LNCaP clone FGC (cell line): Measurements from ENCODE around the gene CELF2.

Experiments
- DNase-seq: peaks from one replicate; pipeline ENCODE4 v3.0.0-alpha.2; 2011; ENCODE audit warnings: low read depth
- H3K4me3 ChIP-seq: 2 replicates; pipeline ENCODE4 v1.5.1; 2011; ENCODE audit warnings: mild to moderate bottlenecking, low read depth, low read length, control low read depth
- CTCF ChIP-seq: IDR thresholded peaks from 2 replicates; pipeline ENCODE4 v1.5.1; 2012; ENCODE audit warnings: mild to moderate bottlenecking; ENCODE audit not compliant: control insufficient read depth, insufficient read depth; ENCODE audit errors: extremely low read depth

CELF2 gene

GRCh38 chr10:11288302-11288701 lies 270.6 kb downstream of the CELF2 start:
- H3K4me3 ChIP-seq, result no peak overlapping the region
- no peak for TF ChIP-seq CTCF
- no peak for DNase-seq

DNA sequence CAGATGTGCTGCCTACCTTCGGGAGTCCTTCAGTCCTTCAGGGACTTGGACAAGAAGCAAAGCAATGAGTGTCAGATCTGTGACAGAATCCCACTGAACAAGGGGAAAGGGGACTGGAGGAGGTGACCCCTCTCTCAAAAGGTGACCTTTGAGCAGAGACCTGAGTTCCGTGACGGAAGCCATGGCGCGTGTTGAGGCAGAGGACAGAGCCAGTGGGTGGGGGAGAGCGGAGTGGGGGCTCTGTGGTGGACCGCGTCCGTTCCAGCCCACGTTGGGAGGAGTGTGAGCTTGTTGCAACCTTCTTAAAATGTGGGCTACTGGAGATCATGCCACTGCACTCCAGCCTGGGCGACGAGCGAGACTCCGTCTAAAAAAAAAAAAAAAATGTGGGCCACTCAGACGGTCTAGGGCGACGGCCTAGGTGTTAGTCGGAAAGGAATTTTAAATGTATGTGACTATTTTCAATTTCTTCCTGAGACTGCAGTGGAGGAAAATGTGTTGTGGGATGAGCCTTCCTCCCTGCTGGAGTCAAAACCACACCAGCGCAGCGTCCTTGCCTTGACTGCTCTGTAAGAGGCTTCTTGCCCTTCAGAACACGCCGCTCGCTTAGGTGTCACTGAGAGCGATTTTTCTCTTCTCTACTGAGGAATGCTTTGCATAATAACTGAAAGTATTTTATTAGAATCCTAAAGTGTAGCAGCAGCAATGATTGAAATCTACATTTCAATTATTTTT lies 272.7 kb downstream of the CELF2 start:
- H3K4me3 ChIP-seq, result no peak overlapping the region
- TF ChIP-seq CTCF, result no peak
- DNase-seq, result no peak

DNA sequence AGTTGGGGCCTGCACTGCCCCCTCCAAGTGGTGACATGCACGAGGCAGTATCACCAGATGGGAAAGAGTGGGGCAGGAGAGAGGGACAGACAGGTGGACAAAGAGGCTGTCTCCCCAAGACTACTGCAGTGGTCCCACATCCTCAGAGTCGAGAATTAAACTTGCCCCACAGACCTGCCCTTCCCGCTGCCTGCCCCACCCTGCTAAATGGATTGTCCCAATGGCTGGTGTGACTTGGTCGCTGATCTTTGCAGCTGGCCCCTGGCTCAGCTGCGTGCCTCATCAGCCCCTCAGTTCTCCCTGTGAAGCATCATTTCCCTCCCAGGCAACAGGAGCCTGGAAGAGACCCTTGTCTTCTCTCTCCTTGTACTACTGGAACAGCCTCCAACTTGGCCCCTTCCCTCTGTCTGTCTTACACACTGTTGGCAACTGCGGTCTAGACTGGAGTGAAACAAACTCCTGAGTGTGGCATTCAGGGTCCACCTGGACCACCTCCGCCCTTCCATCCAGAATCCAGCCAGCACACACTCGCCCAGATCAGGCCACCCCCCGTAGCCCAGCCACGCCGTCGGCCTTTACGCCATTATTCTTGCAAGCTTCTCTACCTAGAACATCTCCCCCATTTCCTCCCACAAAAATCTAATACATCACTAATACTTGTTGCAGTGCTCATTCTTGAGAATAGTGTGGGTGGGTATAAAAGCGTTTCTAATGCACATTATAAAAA lies 275.1 kb downstream of the CELF2 start:
- no peak for DNase-seq
- H3K4me3 ChIP-seq, result no peak overlapping the region
- no peak for TF ChIP-seq CTCF

- H3K4me3 ChIP-seq, result no peak overlapping the region
- TF ChIP-seq CTCF, result no peak
- no peak for DNase-seq
Observed at GRCh38 chr10:11293332-11293731, 275.7 kb downstream of the CELF2 start.

- no peak overlapping the region for H3K4me3 ChIP-seq
- TF ChIP-seq CTCF, result no peak
Observed at GRCh38 chr10:11294831-11295450, 277.3 kb downstream of the CELF2 start.

DNA sequence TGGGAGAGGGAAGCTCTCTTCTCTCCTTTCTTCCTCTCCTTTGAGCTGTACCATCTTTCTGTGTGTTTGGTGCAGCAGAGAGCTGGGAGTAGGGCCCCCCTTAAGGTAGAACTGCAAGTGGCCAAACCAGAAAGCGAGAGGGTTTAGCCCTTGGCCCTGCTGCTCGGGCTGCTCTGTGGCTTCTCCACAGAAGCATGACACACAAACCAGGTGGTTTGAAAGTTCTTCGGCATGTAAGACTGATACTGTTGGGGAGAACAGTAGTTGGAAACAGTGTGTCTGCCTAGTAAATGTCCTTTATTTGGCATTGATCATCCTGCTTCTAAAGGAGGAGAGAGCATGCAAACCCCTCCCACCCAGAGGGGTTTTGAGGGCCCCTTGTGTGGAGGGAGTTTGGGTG lies 277.8 kb downstream of the CELF2 start:
- DNase-seq, result no peak
- no peak for TF ChIP-seq CTCF

More at GRCh38 chr10:11294831-11295450, 277.3 kb downstream of the CELF2 start:
- no peak for DNase-seq

DNA sequence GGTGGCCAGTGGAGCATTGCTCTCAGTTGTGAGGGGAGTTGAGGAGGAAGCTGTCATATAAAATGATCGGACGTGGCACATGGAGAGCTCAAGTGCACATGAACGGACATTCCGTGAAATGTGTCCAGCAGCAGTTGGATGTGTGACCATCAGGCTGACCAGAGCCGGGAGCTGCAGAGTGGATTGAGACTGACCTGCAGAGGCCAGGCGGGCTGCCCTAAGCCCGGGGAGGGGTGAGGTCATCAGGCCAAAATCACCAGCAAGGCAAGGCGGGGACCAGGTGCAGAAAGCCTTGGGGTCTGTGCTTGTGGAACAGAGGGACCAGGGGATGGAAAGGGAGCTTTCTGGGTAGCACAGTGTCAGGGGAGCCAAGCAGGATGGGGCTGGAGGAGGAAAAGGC lies 279.5 kb downstream of the CELF2 start:
- no peak for TF ChIP-seq CTCF
- no peak for DNase-seq
- no peak overlapping the region for H3K4me3 ChIP-seq

More for the DNA sequence above, 277.8 kb downstream of the CELF2 start:
- H3K4me3 ChIP-seq, result no peak overlapping the region
